Stimulated activated CD4-positive, alpha-beta T cell treated with anti-CD3 and anti-CD28 coated beads, TNF-alpha, amount 100 ng/mL, for 4 hours (primary cell): ENCODE results near the gene GDF11.

Source experiments
- DNase-seq, 3 experiments: peaks; one replicate each; pipeline ENCODE4 v3.0.0-alpha.2; 2020; ENCODE audit warnings: low read depth in 3 of 3

GDF11 gene

GRCh38 chr12:55742719-55743405 lies at the start of gene GDF11:
GDF11 (plus strand) TSS chr12:55743122; CDS start chr12:55743317, 195 bp downstream.
- peak; percentile 52 to 58 (median 54) for DNase-seq

GRCh38 chr12:55693323-55694187 lies 49.4 kb upstream of the GDF11 start:
- no peak for DNase-seq

DNA sequence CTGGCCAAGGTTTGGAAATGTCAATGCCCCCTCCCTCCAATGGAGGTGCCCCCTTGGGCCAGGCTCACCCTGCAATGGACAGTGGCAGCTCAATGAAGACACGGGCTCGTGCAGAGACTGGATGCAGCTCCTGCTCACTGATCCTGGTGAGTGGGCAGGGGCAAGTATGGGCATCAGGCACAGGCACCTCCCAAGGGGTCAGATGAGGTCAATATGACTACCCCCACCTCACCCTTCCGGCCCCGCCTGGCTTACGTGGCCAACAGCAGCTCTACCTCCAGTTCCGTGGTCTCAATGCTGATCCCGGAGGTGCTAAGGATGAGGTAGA lies 48.8 kb upstream of the GDF11 start:
- DNase-seq, result no peak

DNA sequence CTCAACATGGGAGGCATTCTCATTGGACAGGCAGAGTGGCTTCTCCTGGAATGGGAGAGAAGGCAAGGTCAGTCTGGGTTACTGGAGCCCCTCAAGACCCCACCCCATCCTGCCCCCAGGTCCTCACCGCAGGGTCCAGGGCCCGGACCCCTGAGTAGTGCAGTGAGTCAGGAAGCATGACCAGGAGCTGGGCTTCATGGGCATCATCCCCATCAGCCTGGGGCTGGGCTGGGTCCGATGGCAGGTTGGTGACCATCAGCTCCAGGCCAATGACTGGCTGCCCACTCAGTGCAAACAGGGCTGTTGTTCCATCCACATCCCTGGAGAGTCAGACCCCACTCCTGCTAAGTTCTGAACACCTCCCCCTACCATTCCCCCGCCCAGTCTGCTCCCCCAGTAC lies 48.3 kb upstream of the GDF11 start:
- DNase-seq, result no peak

- DNase-seq, result no peak
These were observed 47.6 kb upstream of the GDF11 start for GRCh38 chr12:55695349-55695748.

GRCh38 chr12:55696141-55696540 lies 46.8 kb upstream of the GDF11 start:
- DNase-seq, result no peak

- DNase-seq, result no peak
These were observed 46.0 kb upstream of the GDF11 start for GRCh38 chr12:55696796-55697462.

DNA sequence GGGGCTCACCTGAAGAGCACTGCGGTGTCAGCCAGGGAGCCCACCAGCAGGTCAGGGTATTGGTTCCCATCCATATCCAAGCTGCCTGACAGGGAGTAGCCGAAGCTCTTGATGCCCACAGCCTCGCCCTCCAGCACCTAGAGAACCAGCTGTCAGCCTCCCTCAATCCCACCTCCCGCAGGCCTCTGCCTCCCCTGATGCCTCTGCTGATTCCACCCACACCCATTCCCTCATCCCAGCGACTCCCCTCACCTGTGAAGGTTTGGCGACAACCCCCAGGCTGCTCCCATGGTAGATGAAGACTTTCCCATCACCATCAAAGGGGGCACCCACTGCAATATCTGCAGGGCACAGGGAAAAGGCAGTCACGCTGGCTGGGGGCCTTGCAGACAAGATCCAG lies 45.2 kb upstream of the GDF11 start:
- DNase-seq, result no peak

- DNase-seq, result no peak
These were observed 44.5 kb upstream of the GDF11 start for GRCh38 chr12:55698241-55698955.

GRCh38 chr12:55698965-55699364 lies 44.0 kb upstream of the GDF11 start:
- DNase-seq, result no peak

DNA sequence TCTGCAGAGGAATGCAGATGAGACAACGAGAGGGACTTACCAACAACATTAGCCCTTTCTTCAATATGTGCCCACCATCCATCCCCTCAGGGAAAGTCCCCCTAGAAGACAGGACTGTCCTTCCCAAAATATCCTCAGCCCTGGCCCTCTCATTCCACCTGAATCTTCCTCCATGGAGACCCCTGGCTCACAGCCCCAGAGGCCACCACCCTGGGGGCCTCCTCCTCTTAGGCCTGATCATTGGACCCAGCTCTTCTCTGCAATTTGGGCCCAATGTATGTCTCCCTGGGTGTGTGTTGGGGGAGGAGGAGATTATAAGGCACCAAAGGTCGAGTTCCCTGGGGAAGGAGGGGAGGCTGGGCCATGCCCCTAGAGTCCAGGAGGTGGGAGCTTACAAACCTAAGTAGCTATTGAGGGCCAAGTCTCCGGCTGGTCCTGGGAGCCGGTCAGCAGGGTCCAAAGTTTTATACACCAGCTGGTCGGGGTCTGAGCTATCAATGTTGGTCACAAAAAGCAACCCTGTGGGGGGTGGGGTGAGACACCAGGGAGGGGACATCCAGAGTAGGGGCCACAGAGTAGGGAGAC lies 43.4 kb upstream of the GDF11 start:
- no peak for DNase-seq

DNA sequence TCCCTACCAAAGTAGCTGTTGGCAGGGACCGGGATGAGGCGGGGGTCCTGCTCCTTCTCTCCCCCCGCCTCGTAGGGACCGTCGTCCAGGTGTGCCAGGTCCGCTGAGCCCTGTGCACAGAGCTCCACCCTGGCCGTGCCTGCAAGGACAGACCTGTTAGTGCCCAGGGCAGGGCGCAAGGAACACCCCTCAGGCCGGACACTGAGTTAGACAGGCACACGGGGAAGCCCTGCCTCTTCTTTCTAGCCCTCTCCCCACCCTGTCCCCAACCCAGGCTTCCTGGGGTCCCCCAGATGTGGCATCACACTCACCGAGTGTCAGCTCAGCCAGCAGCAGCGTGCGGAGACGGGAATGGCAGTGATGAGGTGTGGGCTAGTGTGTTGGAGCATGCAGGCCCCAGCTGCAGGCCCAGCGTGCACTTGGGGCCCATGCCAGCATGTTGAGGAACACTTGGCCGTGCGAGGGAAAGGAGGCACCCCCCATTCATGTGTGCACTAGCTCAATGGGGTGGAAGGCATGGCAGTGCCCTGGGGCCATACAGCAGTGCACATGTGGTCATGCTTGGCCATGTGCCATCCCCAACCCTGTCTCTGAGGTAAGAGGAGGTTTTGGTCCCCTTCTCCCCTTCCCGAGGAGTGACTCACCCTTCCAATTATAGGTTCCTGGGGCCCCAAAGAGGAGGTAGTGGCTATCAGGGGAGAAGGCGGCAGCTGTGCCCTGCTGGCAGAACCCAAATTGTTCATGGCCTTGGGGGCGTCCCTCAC lies 42.5 kb upstream of the GDF11 start:
- no peak for DNase-seq

- DNase-seq, result no peak
These were observed 40.1 kb upstream of the GDF11 start for GRCh38 chr12:55702861-55703260.

- no peak for DNase-seq
These were observed 39.6 kb upstream of the GDF11 start for GRCh38 chr12:55703288-55703687.

GRCh38 chr12:55703901-55704761 lies 38.8 kb upstream of the GDF11 start:
- no peak for DNase-seq

DNA sequence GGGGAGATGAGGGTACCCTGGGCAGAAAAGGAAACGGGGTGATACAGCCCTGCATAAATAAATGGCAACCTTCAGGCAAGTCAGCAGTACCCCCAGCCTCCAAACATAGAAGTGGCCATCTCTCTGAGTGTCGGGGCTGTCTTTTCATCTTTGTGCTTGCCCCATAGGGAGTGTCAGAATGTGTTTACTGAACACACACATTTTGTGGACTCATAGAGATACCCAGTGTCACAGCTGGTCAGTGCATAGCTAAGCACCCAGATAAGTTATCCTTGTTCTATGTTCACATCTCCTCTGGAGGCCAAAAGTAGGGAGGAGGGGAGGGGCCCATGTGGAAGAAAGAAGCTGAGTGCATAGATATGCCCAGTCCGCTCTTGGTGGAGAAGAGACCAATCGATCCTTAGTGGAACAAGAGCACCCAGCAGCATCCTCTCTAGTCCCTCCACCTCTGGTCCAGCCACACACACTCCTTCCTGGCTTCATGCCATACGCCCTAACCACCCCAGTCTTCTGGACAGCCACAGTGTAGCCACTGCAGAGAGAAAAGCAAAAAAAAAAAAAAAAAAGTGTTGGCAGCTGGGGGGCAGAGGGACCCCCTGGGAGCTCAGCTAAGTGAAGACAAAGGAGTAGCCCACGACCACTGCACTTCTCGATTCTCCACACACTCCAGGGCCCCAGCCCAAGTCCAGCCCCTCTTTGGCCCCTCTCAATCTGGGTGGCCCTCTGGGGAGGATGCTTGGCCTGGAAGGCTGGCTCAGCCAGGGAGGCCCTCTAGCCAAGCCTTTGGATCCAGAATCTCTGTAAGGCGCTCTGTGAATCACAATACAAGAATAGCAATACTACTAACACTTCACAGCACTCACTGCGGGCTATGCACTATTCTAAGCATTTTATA lies 37.9 kb upstream of the GDF11 start:
- DNase-seq, result no peak

- DNase-seq, result no peak
These were observed 37.0 kb upstream of the GDF11 start for GRCh38 chr12:55705782-55706402.

GRCh38 chr12:55706568-55707218 lies 36.2 kb upstream of the GDF11 start:
- DNase-seq, result no peak
